Activated CD4-positive, alpha-beta T cell treated with anti-CD3 and anti-CD28 coated beads, Interleukin-2, amount 10 ng/mL, durations not matched to agents 24 days and 14 days (primary cell): Measurements from ENCODE around the gene DUOXA2. TPM values are rescaled to one million over a fixed set of nuclear protein-coding genes. Genes with fewer than 3 reads are reported as not detected.
"Not testable (repeated sequence)": the region's sequence is repeated elsewhere in the genome, so short reads cannot be mapped to it uniquely, and the experiment has no call there.

ENCODE experiments used
- DNase-seq: peaks from one replicate; pipeline ENCODE4 v3.0.0; 2022
- H3K27ac Mint-ChIP-seq: one replicate; pipeline ENCODE4 v1.8.0; 2022; ENCODE audit warnings: mild to moderate bottlenecking, mixed read lengths
- H3K27me3 Mint-ChIP-seq: one replicate; pipeline ENCODE4 v1.8.0; 2022; ENCODE audit warnings: mixed read lengths
- H3K36me3 Mint-ChIP-seq: one replicate; pipeline ENCODE4 v1.8.0; 2022; ENCODE audit warnings: low read depth, mild to moderate bottlenecking, mixed read lengths
- H3K4me1 Mint-ChIP-seq: one replicate; pipeline ENCODE4 v1.8.0; 2021; ENCODE audit warnings: mixed read lengths
- H3K4me3 Mint-ChIP-seq: one replicate; pipeline ENCODE4 v1.8.0; 2022; ENCODE audit warnings: mild to moderate bottlenecking, moderate library complexity, mixed read lengths
- H3K9me3 Mint-ChIP-seq: one replicate; pipeline ENCODE4 v1.8.0; 2021; ENCODE audit warnings: mixed read lengths
- intact Hi-C: fragments of 100-400 bp; cut with micrococcal nuclease; formaldehyde crosslinking; loops from one replicate; pipeline ENCODE4 v1.15.1; 2023
- total RNA-seq: library from RNA; stranded (reverse); gene quantifications from 2 replicates; pipeline ENCODE4 v1.2.3, GENCODE V29; 2022

The DUOXA2 gene
- total RNA-seq, 1 donor from 2014 or later: not detected

DNA sequence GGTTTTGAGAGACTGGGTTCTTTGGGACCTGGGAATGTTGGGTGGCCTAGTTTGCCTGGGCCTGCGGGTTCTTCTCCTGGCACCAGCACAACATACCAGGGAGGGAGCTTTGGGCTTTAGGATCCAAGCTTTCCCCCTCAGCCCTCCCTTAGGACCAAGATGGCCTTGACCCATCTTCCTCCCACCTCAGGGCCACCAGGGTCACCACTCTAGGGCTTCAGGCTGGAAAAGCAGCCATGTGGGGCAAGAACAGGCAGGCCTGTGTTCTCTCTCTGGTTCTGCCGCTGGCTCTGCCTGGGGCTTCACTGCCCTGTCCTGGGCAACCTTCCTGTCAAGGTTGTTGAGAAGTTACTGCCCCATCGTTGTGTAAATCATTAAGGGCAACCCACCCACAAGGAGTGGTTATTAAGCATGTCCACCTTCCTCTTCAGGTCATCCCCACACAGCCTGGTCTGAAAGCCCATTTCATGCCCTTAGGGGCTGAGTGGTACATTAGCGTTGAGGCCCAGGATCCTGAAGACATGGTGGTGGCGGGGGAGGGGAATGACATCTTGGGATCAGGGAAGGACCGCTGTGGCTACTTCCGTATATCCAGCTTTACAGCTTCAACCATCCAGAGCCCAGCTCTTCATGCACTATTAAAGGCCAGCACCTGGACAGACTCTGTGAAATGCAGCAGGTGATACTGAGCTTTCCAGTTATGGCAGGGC is 16.3 kb downstream of the DUOXA2 start:
- intact Hi-C loops: no loop called here
- Mint-ChIP-seq H3K4me3 (no peak overlapping the region), H3K36me3 (no peaks in the 10 kb centered on the region), H3K4me1 (peaks cover 2% of the 10 kb centered on the region), H3K9me3 (no peaks in the 10 kb centered on the region), H3K27ac (no peak overlapping the region), H3K27me3 (peaks cover 75% of the 10 kb centered on the region)
- no peak for DNase-seq

DNA sequence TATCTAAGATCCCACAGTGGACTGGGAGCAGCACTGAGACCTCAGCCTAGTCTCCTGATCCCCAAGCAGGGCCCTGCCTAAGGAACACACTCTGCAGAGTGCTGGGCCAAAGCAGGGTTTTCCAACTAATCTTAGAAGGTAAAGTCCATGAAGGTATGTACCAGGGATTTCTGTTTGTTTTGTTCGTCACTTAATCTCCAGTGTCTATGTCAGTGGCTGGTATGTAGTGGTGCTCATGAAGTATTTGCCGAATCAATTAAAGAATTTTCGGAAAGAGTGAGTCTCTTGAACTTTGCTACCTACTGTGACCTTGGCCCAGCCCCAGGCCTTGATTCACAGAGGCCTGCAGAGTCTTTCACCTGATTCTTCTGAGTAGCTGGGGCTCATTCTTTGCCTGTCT is 17.4 kb downstream of the DUOXA2 start:
- no peak for DNase-seq
- H3K36me3 Mint-ChIP-seq: no peaks in the 10 kb centered on the region
- H3K27me3 Mint-ChIP-seq: peaks cover 70% of the 10 kb centered on the region
- no peak overlapping the region for H3K4me3 Mint-ChIP-seq
- peaks cover 3% of the 10 kb centered on the region for H3K4me1 Mint-ChIP-seq
- no peak overlapping the region for H3K27ac Mint-ChIP-seq
- H3K9me3 Mint-ChIP-seq: no peaks in the 10 kb centered on the region
- intact Hi-C loops: no loop called here

DNA sequence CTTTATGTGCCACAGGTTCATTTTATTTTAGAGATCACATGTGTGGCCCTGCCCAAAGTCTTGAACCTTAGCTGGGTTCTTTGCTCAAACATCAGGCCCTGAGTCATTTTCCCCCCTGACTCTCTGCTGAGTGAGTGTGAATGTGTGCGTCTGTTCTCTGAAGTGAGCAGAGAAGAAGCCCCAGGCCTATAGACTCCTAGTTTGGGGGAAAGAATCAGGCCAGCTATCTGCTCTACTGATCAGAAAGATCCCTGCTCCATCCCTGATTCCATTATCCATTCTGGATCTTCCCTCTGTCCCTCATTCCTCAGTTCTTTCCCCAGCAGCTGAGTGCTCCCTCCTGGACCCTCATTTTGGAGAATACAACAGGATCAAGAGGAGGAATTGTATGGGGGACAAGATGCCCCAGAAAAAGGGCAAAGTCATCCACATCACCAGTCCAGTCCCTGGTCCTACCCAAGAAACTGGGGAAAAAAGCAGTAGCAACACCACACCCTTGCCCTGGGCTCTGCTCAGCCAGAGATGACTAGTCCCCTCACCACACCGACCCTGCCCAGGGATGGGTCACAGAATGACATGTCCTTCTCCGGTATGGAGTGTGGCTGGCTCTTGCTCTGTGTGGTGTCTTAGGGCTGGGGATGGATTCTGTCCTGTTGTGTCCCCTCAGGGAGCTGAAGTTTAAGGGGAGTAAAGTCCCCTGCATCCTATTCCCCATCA is 18.9 kb downstream of the DUOXA2 start:
- no peak for DNase-seq
- peaks cover 3% of the 10 kb centered on the region for H3K4me1 Mint-ChIP-seq
- peaks cover 64% of the 10 kb centered on the region for H3K27me3 Mint-ChIP-seq
- no peak overlapping the region for H3K27ac Mint-ChIP-seq
- H3K4me3 Mint-ChIP-seq: no peak overlapping the region
- no peaks in the 10 kb centered on the region for H3K9me3 Mint-ChIP-seq
- no peaks in the 10 kb centered on the region for H3K36me3 Mint-ChIP-seq
- intact Hi-C loops: no loop called here

DNA sequence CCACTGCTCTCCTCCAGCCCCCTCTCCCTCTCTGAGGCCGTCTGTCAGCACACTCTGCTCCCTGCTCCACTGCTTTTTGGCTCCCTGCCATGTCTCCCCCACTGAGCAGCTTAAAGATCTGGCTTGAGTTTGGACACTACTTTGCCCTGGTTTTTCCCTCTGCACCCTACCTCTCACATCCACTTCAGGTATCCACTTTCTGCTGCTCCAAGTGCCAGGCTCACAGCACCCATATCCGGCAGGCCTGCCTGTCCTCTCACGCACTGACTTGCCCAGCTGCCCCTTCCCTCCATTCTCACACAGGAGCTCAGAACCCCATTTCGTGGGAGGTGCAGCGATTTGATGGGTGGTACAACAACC is 19.4 kb downstream of the DUOXA2 start:
- Mint-ChIP-seq H3K4me1 (peaks cover 3% of the 10 kb centered on the region), H3K27me3 (peaks cover 59% of the 10 kb centered on the region)
- intact Hi-C loops: no loop called here

DNA sequence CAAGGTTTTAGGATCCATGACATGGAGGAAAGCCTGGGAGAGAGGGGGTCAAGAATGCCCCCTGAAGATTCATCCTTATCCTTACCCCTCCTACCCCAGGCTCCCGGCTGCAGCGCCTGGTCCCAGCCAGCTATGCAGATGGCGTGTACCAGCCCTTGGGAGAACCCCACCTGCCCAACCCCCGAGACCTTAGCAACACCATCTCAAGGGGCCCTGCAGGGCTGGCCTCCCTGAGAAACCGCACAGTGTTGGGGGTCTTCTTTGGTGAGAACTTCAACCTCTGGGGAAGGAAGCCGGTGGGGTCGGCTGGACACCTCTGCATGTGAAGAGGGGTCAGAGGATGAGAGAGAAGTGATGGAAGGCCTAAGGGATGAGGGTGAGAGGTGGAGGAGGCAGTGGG is 19.9 kb downstream of the DUOXA2 start:
- Mint-ChIP-seq H3K27ac (no peak overlapping the region), H3K9me3 (no peaks in the 10 kb centered on the region), H3K27me3 (peaks cover 54% of the 10 kb centered on the region), H3K4me3 (peak overlapping the region; percentile 9), H3K36me3 (no peaks in the 10 kb centered on the region), H3K4me1 (peaks cover 3% of the 10 kb centered on the region)
- intact Hi-C loops: no loop called here
- no peak for DNase-seq

More for the DNA sequence above, 19.4 kb downstream of the DUOXA2 start:
- H3K9me3 Mint-ChIP-seq: no peaks in the 10 kb centered on the region
- no peak overlapping the region for H3K4me3 Mint-ChIP-seq
- H3K36me3 Mint-ChIP-seq: no peaks in the 10 kb centered on the region
- no peak for DNase-seq
- no peak overlapping the region for H3K27ac Mint-ChIP-seq

DNA sequence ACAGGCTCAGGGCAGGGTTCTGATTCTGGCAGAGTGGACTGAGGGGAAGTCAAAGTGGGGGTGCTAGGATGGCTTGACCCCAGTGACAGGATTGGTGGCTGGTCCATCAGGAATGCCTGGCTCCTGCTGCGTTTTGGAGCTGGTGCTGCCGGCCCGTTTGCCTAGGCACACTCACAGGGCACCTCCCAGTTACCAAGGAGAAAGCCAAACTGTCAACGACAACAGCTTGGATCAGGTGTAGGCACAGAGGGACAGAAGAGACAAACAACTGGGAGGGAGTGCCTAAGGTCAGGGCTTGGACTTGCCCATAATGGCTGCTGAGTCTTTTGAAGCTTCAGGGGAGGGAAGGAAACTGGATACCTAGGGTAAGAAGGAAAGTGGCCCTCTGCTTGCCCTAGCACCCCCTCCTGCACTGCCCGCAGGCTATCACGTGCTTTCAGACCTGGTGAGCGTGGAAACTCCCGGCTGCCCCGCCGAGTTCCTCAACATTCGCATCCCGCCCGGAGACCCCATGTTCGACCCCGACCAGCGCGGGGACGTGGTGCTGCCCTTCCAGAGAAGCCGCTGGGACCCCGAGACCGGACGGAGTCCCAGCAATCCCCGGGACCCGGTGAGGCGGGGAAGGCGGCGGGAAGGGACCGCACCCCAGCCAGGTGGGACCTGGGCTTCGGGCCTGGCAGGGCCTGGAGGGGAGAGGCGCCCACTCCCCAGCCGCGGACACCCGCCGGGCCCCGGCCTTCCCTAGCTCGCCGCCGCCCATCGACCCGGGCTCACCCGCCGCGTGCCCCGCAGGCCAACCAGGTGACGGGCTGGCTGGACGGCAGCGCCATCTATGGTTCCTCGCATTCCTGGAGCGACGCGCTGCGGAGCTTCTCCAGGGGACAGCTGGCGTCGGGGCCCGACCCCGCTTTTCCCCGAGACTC is 20.8 kb downstream of the DUOXA2 start:
- intact Hi-C loops: no loop called here
- no peaks in the 10 kb centered on the region for H3K36me3 Mint-ChIP-seq
- H3K4me1 Mint-ChIP-seq: peaks cover 3% of the 10 kb centered on the region
- peaks cover 51% of the 10 kb centered on the region for H3K27me3 Mint-ChIP-seq
- no peaks in the 10 kb centered on the region for H3K9me3 Mint-ChIP-seq
- H3K4me3 Mint-ChIP-seq: peak overlapping the region; percentile 50
- peak overlapping the region; percentile 42 for H3K27ac Mint-ChIP-seq
- peak; percentile 69 for DNase-seq

DNA sequence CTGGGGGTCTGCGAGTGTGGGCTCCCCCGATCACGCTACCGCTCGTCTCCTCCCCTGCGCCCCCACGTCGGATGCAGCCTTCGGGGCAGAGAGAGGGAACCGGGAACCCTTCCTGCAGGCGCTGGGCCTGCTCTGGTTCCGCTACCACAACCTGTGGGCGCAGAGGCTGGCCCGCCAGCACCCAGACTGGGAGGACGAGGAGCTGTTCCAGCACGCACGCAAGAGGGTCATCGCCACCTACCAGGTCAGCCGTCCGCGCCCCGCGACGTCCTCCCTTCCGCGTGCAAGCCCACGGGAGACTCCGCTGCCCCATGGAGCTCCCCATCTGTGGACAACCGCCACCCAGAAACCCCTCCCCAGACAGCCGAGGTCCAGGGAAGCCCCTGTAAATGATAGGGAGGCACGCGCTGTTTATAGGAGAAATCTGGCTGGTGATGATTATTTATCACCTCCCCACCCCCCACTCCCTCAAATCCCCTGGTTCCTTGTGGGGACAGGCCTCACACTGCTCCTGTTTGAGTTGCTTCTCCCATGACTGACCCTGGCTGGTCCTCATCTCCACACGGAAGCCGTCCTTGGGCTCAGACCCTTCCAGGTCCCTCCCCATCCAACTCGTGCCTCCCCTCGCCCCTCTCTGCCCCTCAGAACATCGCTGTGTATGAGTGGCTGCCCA is 21.7 kb downstream of the DUOXA2 start:
- H3K9me3 Mint-ChIP-seq, DNase-seq, intact Hi-C loops, H3K4me1 Mint-ChIP-seq, H3K27ac Mint-ChIP-seq, H3K36me3 Mint-ChIP-seq: not testable (repeated sequence)
- H3K27me3 Mint-ChIP-seq: peaks cover 45% of the 10 kb centered on the region
- peak overlapping the region; percentile 31 for H3K4me3 Mint-ChIP-seq

DNA sequence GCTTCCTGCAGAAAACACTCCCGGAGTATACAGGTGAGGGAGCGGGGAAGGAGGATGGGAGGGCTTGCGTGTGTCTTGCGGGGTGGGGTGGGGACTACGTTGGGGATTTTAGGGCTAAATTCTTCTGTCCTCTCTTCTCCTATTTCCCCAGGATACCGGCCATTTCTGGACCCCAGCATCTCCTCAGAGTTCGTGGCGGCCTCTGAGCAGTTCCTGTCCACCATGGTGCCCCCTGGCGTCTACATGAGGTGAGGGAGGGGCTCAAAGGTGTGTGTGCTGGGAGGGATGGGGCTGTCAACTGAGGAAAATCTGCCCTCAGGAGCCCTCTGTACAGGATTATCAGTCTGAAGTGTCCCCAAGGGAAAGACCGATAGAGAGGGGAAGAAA is 22.2 kb downstream of the DUOXA2 start:
- Mint-ChIP-seq H3K27me3 (peaks cover 41% of the 10 kb centered on the region), H3K36me3 (no peaks in the 10 kb centered on the region), H3K4me1 (peaks cover 3% of the 10 kb centered on the region), H3K27ac (no peak overlapping the region), H3K4me3 (peak overlapping the region; percentile 31), H3K9me3 (no peaks in the 10 kb centered on the region)
- intact Hi-C loops: no loop called here
- DNase-seq: no peak

DNA sequence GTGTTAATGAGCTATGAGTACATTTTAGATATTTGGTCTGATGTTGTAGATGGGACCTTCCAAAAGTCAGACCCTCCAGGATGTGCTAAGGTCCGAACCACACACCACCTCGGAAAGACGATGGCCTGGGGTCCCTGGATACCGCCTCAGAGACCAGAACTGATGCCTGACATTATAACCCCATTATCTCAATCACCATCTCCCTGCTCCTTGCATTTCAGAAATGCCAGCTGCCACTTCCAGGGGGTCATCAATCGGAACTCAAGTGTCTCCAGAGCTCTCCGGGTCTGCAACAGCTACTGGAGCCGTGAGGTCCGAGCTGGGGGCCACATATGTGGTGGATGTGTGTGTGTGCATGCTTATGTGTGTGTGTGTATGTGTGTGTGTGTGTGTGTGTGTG is 23.6 kb downstream of the DUOXA2 start:
- H3K27ac Mint-ChIP-seq: no peak overlapping the region
- intact Hi-C loops: no loop called here
- no peaks in the 10 kb centered on the region for H3K36me3 Mint-ChIP-seq

DNA sequence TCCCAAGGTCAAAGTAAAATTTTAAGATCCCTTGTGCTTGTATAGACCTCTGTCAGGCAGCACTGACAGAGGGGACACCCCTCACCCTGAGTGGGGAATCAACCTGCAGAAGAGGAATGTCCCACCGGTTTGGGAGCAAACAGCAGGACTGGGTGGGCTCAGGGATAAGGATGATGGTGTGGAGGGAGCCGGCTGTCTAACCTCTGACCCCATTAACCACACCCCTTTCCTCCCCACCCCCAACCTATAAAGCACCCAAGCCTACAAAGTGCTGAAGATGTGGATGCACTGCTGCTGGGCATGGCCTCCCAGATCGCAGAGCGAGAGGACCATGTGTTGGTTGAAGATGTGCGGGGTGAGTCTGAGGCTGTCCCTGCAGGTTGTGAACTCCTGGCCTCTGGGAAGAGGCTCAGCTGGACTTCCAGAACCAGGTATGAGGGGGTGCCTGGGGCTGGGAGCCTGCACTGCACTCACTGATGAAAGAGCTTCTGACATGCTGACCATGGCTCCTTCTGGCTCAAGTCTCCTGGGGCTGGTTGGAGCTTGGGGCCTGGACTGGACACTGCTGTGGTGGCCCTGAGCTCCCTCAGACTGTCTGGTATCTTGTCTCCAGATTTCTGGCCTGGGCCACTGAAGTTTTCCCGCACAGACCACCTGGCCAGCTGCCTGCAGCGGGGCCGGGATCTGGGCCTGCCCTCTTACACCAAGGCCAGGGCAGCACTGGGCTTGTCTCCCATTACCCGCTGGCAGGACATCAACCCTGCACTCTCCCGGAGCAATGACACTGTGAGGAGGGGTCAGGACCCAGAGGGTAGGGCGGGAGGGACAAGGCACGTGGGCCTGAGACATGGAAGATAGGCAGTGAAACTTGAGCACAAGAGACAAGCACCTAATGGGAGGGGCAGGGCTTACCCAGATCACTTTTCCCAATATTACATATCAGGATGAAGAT is 25.0 kb downstream of the DUOXA2 start:
- intact Hi-C loops: no loop called here
- no peak for DNase-seq
- no peak overlapping the region for H3K4me3 Mint-ChIP-seq
- peaks cover 3% of the 10 kb centered on the region for H3K4me1 Mint-ChIP-seq
- peaks cover 18% of the 10 kb centered on the region for H3K27me3 Mint-ChIP-seq
- H3K27ac Mint-ChIP-seq: no peak overlapping the region
- no peaks in the 10 kb centered on the region for H3K36me3 Mint-ChIP-seq
- H3K9me3 Mint-ChIP-seq: no peaks in the 10 kb centered on the region

More for the DNA sequence above, 23.6 kb downstream of the DUOXA2 start:
- Mint-ChIP-seq H3K4me3 (no peak overlapping the region), H3K27me3 (peaks cover 32% of the 10 kb centered on the region), H3K9me3 (no peaks in the 10 kb centered on the region), H3K4me1 (peaks cover 3% of the 10 kb centered on the region)
- DNase-seq: no peak

DNA sequence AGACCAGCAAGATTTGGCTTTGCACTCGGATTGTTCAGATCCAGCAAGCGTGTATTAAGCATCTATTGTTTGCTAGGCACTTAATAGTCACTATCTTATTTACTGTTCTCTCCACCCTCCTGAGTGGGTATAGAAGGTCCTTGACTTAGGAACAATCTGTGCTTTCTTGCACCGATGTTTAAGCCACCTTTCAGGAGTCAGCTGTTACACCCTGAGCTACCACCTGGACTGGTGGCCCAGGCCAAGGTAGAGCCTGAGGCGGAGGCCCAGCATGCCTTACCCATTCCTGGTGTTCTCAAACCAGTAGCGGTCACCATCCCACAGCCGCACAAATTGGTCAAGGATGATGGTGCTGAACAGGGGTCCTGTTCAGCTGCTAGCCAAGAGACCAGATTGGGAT is 25.6 kb downstream of the DUOXA2 start:
- no peak for DNase-seq
- no peak overlapping the region for H3K27ac Mint-ChIP-seq
- no peaks in the 10 kb centered on the region for H3K9me3 Mint-ChIP-seq
- peaks cover 2% of the 10 kb centered on the region for H3K4me1 Mint-ChIP-seq
- peaks cover 11% of the 10 kb centered on the region for H3K27me3 Mint-ChIP-seq
- intact Hi-C loops: no loop called here
- H3K4me3 Mint-ChIP-seq: no peak overlapping the region
- no peaks in the 10 kb centered on the region for H3K36me3 Mint-ChIP-seq

DNA sequence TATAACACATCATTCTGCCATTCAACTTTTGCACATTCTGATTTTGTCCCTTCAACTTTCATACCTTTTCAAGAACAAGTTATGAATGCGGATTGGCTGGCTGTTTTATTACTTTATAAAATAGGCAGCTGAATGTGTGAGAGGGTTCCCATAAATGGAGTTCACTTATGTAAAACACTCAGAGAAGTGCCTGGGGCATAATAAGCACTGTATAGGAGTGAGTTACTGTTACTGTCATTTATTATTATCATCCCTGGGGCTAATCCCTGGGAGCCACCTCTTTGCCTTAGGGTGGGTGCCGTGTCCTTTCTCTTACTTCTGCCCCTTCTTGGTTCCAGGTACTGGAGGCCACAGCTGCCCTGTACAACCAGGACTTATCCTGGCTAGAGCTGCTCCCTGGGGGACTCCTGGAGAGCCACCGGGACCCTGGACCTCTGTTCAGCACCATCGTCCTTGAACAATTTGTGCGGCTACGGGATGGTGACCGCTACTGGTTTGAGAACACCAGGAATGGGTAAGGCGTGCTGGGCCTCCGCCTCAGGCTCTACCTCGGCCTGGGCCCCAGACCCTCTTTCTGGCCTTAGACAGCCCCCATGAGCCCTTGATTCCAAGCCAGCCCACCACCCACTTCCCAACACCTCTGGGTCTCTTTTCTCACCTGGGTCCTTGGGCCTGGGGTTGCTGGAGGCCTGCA is 26.6 kb downstream of the DUOXA2 start:
- no peaks in the 10 kb centered on the region for H3K9me3 Mint-ChIP-seq
- peaks cover 9% of the 10 kb centered on the region for H3K27me3 Mint-ChIP-seq
- H3K4me3 Mint-ChIP-seq: no peak overlapping the region
- intact Hi-C loops: no loop called here
- no peaks in the 10 kb centered on the region for H3K36me3 Mint-ChIP-seq
- no peak overlapping the region for H3K27ac Mint-ChIP-seq
- H3K4me1 Mint-ChIP-seq: peaks cover 2% of the 10 kb centered on the region
- DNase-seq: no peak
